IMR-90 (cell line): ENCODE measurements around the gene INTS12. TPM values are rescaled to one million over a fixed set of nuclear protein-coding genes. Genes with fewer than 3 reads are reported as not detected.

Experiments used
- ATAC-seq: fragments of 200-7000 bp; cut with Tn5 transposase; 2 replicates; pipeline ENCODE4 v1.9.1; 2020; ENCODE audit warnings: low read depth, mild to moderate bottlenecking, moderate library complexity
- BruUV-seq: library from RNA; stranded (reverse); fragments of 400-500 nt; replicated peaks from 2 replicates; lab custom pipeline; 2021; lab: Mats Ljungman, UMichigan
- CTCF ChIA-PET: fragments of 300-600 bp; formaldehyde crosslinking; extraction: SDS; loops from one replicate; lab custom pipeline; 2021; ENCODE audit warnings: antibody characterized with exemption; lab: Yijun Ruan, JAX
- POLR2A ChIA-PET: fragments of 300-600 bp; sonication (Branson Sonifier 250); formaldehyde crosslinking; loops from one replicate; lab custom pipeline; 2022; ENCODE audit warnings: antibody characterized with exemption; ENCODE audit not compliant: unreplicated experiment; lab: Charles Lee
- DNase-seq: peaks from one replicate; pipeline ENCODE4 v3.0.0; 2013
- H2AFZ ChIP-seq: replicated peaks from 2 replicates; pipeline ENCODE3; 2013; ENCODE audit warnings: low read length, mild to moderate bottlenecking; ENCODE audit not compliant: poor library complexity
- H2AK5ac ChIP-seq: 2 replicates; pipeline ENCODE4 v1.6.1; 2013; ENCODE audit warnings: low read depth, low read length, inconsistent platforms
- H2AK9ac ChIP-seq: replicated peaks from 2 replicates; pipeline ENCODE3; 2013; ENCODE audit warnings: mild to moderate bottlenecking, low read depth, low read length, moderate library complexity; ENCODE audit not compliant: poor library complexity
- H2BK120ac ChIP-seq: 2 replicates; pipeline ENCODE4 v1.6.1; 2013; ENCODE audit warnings: low read depth, low read length, inconsistent platforms
- H2BK15ac ChIP-seq: 3 replicates; pipeline ENCODE4 v1.6.1; 2013; ENCODE audit warnings: low read depth, low read length, inconsistent platforms
- H2BK20ac ChIP-seq: 2 replicates; pipeline ENCODE4 v1.6.1; 2013; ENCODE audit warnings: low read depth, mild to moderate bottlenecking, inconsistent platforms, low read length, moderate library complexity
- H2BK5ac ChIP-seq: 2 replicates; pipeline ENCODE4 v1.6.1; 2013; ENCODE audit warnings: mild to moderate bottlenecking, low read depth, low read length, inconsistent platforms; ENCODE audit not compliant: poor library complexity, severe bottlenecking
- H3K14ac ChIP-seq: replicated peaks from 2 replicates; pipeline ENCODE4 v1.6.1; 2013; ENCODE audit warnings: low read depth, low read length, inconsistent platforms
- H3K18ac ChIP-seq: 2 replicates; pipeline ENCODE4 v1.6.1; 2013; ENCODE audit warnings: low read depth, low read length, control low read depth
- H3K23ac ChIP-seq: 2 replicates; pipeline ENCODE4 v1.6.1; 2013; ENCODE audit warnings: low read depth, low read length, inconsistent platforms
- H3K27ac ChIP-seq: 2 replicates; pipeline ENCODE4 v1.5.1; 2013; ENCODE audit warnings: mild to moderate bottlenecking, control low read depth, low read length; ENCODE audit not compliant: insufficient read depth
- H3K27me3 ChIP-seq: 2 replicates; pipeline ENCODE4 v1.6.1; 2013; ENCODE audit warnings: low read length; ENCODE audit not compliant: control insufficient read depth, insufficient read depth
- H3K36me3 ChIP-seq: 2 replicates; pipeline ENCODE4 v1.6.1; 2013; ENCODE audit warnings: low read length, mixed read lengths; ENCODE audit not compliant: control insufficient read depth, insufficient read depth
- H3K4ac ChIP-seq: 2 replicates; pipeline ENCODE4 v1.6.1; 2013; ENCODE audit warnings: low read depth, low read length, inconsistent platforms
- H3K4me1 ChIP-seq: 2 replicates; pipeline ENCODE4 v1.6.1; 2013; ENCODE audit warnings: low read length, mixed read lengths; ENCODE audit not compliant: control insufficient read depth, insufficient read depth
- H3K4me2 ChIP-seq: 2 replicates; pipeline ENCODE4 v1.6.1; 2013; ENCODE audit warnings: low read depth, mild to moderate bottlenecking, control low read depth, low read length, moderate library complexity
- H3K4me3 ChIP-seq: 2 replicates; pipeline ENCODE4 v1.5.1; 2013; ENCODE audit warnings: low read depth, mild to moderate bottlenecking, control low read depth, low read length, moderate library complexity; ENCODE audit not compliant: insufficient read depth
- H3K56ac ChIP-seq: 2 replicates; pipeline ENCODE4 v1.6.1; 2013; ENCODE audit warnings: low read length, inconsistent platforms; ENCODE audit not compliant: insufficient read depth; ENCODE audit errors: extremely low read depth
- H3K79me1 ChIP-seq, 2 experiments: 2 replicates each; pipeline ENCODE4 v1.6.1; 2013; ENCODE audit warnings: low read length in 2 of 2, inconsistent platforms in 1 of 2, low read depth in 1 of 2
- H3K9ac ChIP-seq: 2 replicates; pipeline ENCODE4 v1.6.1; 2013; ENCODE audit warnings: low read depth, low read length, control low read depth
- H3K9me1 ChIP-seq: 2 replicates; pipeline ENCODE4 v1.6.1; 2013; ENCODE audit warnings: low read length, inconsistent platforms; ENCODE audit not compliant: insufficient read depth
- H3K9me3 ChIP-seq: 2 replicates; pipeline ENCODE4 v1.6.1; 2013; ENCODE audit warnings: low read length; ENCODE audit not compliant: control insufficient read depth, insufficient read depth
- H4K20me1 ChIP-seq: 2 replicates; pipeline ENCODE4 v1.6.1; 2013; ENCODE audit warnings: low read length, inconsistent platforms; ENCODE audit not compliant: insufficient read depth
- H4K5ac ChIP-seq: 2 replicates; pipeline ENCODE4 v1.6.1; 2013; ENCODE audit warnings: mild to moderate bottlenecking, low read depth, low read length, control low read depth
- H4K8ac ChIP-seq, 2 experiments: 2 replicates each; pipeline ENCODE4 v1.6.1; 2013; ENCODE audit warnings: low read depth in 2 of 2, low read length in 2 of 2, control low read depth in 1 of 2, inconsistent platforms in 1 of 2
- H4K91ac ChIP-seq: 2 replicates; pipeline ENCODE4 v1.6.1; 2013; ENCODE audit warnings: low read depth, low read length, inconsistent platforms; ENCODE audit not compliant: insufficient read depth
- BHLHE40 ChIP-seq: fragments of 150-350 bp; IDR thresholded peaks from 2 replicates; pipeline ENCODE4 v1.6.1; 2016; ENCODE audit warnings: mild to moderate bottlenecking, low read depth, low read length
- CHD1 ChIP-seq: IDR thresholded peaks from 2 replicates; pipeline ENCODE4 v1.6.1; 2012; ENCODE audit warnings: low read depth, low read length, improper control_type of control experiment
- CTCF ChIP-seq: conservative IDR thresholded peaks from 2 replicates; pipeline ENCODE4 v1.5.1; 2012; ENCODE audit warnings: mild to moderate bottlenecking, low read depth, low read length, improper control_type of control experiment
- FOS ChIP-seq: fragments of 150-350 bp; IDR thresholded peaks from 2 replicates; pipeline ENCODE4 v1.6.1; 2016; ENCODE audit warnings: low read depth, low read length
- MAFK ChIP-seq: IDR thresholded peaks from 2 replicates; pipeline ENCODE4 v1.6.1; 2012; ENCODE audit warnings: low read depth, low read length, improper control_type of control experiment
- MAZ ChIP-seq: IDR thresholded peaks from 2 replicates; pipeline ENCODE4 v1.6.1; 2012; ENCODE audit warnings: low read depth, mild to moderate bottlenecking, low read length, improper control_type of control experiment, moderate library complexity, borderline replicate concordance
- MXI1 ChIP-seq: IDR thresholded peaks from 2 replicates; pipeline ENCODE4 v1.6.1; 2012; ENCODE audit warnings: low read depth, mild to moderate bottlenecking, low read length, moderate library complexity, borderline replicate concordance
- NFE2L2 ChIP-seq: fragments of 150-350 bp; IDR thresholded peaks from 2 replicates; pipeline ENCODE4 v1.6.1; 2016; ENCODE audit warnings: low read depth, mild to moderate bottlenecking, low read length
- POLR2A ChIP-seq: IDR thresholded peaks from 2 replicates; pipeline ENCODE4 v1.6.1; 2012; ENCODE audit warnings: mild to moderate bottlenecking, low read depth, low read length
- RCOR1 ChIP-seq: IDR thresholded peaks from 2 replicates; pipeline ENCODE4 v1.6.1; 2012; ENCODE audit warnings: mild to moderate bottlenecking, low read length, improper control_type of control experiment; ENCODE audit not compliant: insufficient replicate concordance
- RFX5 ChIP-seq: IDR thresholded peaks from 2 replicates; pipeline ENCODE4 v1.8.0; 2012; ENCODE audit warnings: low read depth, mild to moderate bottlenecking, low read length, moderate library complexity
- SMC3 ChIP-seq: fragments of 150-350 bp; IDR thresholded peaks from 2 replicates; pipeline ENCODE4 v1.6.1; 2016; ENCODE audit warnings: low read depth, mild to moderate bottlenecking, antibody characterized with exemption, low read length, moderate library complexity
- USF2 ChIP-seq: fragments of 150-350 bp; IDR thresholded peaks from 2 replicates; pipeline ENCODE4 v1.6.1; 2017; ENCODE audit warnings: mild to moderate bottlenecking, antibody characterized with exemption, low read length, low read depth
- WGBS, 2 experiments: methylation state at CpG; one replicate each; pipeline versions ENCODE4 v1.1.5 to v1.1.7; 2013; ENCODE audit warnings: missing lambda C conversion rate in 2 of 2; ENCODE audit not compliant: insufficient read length in 1 of 2; ENCODE audit errors: extremely low coverage in 2 of 2; 5-methylcytosine and 5-hydroxymethylcytosine counted together
- dilution Hi-C: fragments of 300-500 bp; cut with HindIII; formaldehyde crosslinking; loops from one replicate; pipeline ENCODE4 v1.14.3; 2018; ENCODE audit warnings: low sequenced_read_pairs; ENCODE audit not compliant: unreplicated experiment
- in situ Hi-C: fragments of 300-500 bp; cut with MboI; formaldehyde crosslinking; loops from 3 replicates; pipeline ENCODE4 v1.14.3; 2019; ENCODE audit warnings: low sequenced_read_pairs, inconsistent platforms, mixed read lengths
- intact Hi-C: fragments of 100-400 bp; cut with micrococcal nuclease; formaldehyde crosslinking; loops from 2 replicates; pipeline ENCODE4 v1.10.0; 2022
- polyA plus RNA-seq, 3 experiments: library from polyadenylated mRNA; depleted of rRNA; stranded (reverse); fragments of >200 nt; gene quantifications; 2 replicates each; pipeline ENCODE4 v1.2.3, GENCODE V29; 2012; ENCODE audit warnings: low replicate concordance in 1 of 3
- total RNA-seq: library from RNA; depleted of rRNA; stranded (reverse); fragments of >200 nt; gene quantifications from 2 replicates; pipeline ENCODE4 v1.2.3, GENCODE V29; 2012

Gene INTS12
- total and polyA plus RNA-seq, 2 of the 4 experiments (the other 2 are of a cell fraction): 27.5 to 36.0 TPM

- DNase-seq: no peak
- H3K27ac ChIP-seq: no peak overlapping the region
- H3K4ac ChIP-seq: no peak overlapping the region
- no peak overlapping the region for H4K91ac ChIP-seq
- H4K5ac ChIP-seq: no peak overlapping the region
- no peaks in the 10 kb centered on the region for H4K20me1 ChIP-seq
- H3K9ac ChIP-seq: no peak overlapping the region
- WGBS, 2 experiments: no CpG with 5 or more reads among the region's 2 CpGs
- dilution Hi-C loops: no loop called here
- H2BK5ac ChIP-seq: no peak overlapping the region
- no peaks in the 10 kb centered on the region for H3K36me3 ChIP-seq
- H3K14ac ChIP-seq: no peak overlapping the region
- no peak overlapping the region for H2AK9ac ChIP-seq
- no peaks in the 10 kb centered on the region for H3K9me3 ChIP-seq
- H3K4me2 ChIP-seq: no peak overlapping the region
- H2AK5ac ChIP-seq: no peak overlapping the region
- no peak overlapping the region for H2BK120ac ChIP-seq
- no peak for ATAC-seq
- no peaks in the 10 kb centered on the region for H3K79me1 ChIP-seq
- ChIA-PET CTCF (no interaction called here), POLR2A (no interaction called here)
- no peak overlapping the region for H2BK15ac ChIP-seq
- H3K4me3 ChIP-seq: no peak overlapping the region
- H3K9me1 ChIP-seq: no peaks in the 10 kb centered on the region
- H2BK20ac ChIP-seq: no peak overlapping the region
- H2AFZ ChIP-seq: no peak overlapping the region
- no peak overlapping the region for H3K18ac ChIP-seq
- intact Hi-C loops: no loop called here
- H3K27me3 ChIP-seq: no peaks in the 10 kb centered on the region; the same call in 1 of the 2 replicates
- in situ Hi-C loops: no loop called here
- no peak overlapping the region for H3K56ac ChIP-seq
- H3K23ac ChIP-seq: no peak overlapping the region
- BruUV-seq: no TSS peak
- TF ChIP-seq USF2 (no peak), MAFK (no peak), NFE2L2 (no peak), FOS (no peak), POLR2A (no peak), CHD1 (no peak), MAZ (no peak), BHLHE40 (no peak), MXI1 (no peak), CTCF (no peak), RCOR1 (no peak), SMC3 (no peak), RFX5 (no peak)
- H3K4me1 ChIP-seq: no peaks in the 10 kb centered on the region
- no peak overlapping the region for H4K8ac ChIP-seq
Measured at GRCh38 chr4:105671301-105671700, 37.2 kb downstream of the INTS12 start.
